Measurements from ENCODE around the gene ATP23. TPM values are rescaled to one million over a fixed set of nuclear protein-coding genes. Genes with fewer than 3 reads are reported as not detected.

Gene ATP23
- total RNA-seq, 1 donor from 2014 or later, result 6.2 TPM

DNA sequence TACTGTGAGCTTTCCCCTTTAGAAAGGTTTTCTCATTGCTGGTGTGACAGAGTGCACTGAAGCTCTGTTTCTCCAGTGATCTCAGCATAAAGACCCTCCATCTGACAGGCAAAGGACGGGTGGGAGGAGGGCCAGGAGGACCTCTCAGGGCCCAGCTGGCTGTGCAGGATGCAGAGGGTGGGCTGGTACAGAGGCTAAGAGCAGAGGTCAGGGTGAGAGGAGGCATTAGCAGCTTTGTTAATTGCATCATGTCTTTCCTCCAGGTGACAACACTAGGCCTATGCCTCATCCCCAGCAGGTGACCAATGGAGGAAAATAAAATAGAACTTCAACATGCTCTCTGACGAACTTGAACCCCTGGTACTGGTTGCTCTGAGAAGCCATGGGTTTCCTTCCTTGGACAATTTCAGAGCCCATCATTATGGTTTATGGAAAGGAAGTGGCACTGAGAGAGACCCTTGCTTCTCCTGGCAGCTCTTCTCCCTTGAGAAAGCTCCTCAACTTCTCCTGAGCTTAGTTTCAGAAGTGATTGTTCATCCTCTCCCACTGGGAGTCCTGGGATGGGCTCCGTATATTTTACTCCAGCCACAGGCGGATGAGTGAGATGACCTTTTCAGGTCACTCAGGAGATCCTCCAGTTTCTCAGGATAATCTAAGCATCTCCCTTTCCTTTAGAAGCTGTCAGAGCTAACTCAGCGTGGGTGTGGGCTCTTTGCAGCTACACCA lies 45.8 kb upstream of the ATP23 start:
- H3K9me3 ChIP-seq, result no peaks in the 10 kb centered on the region
- TF ChIP-seq, protein P1, sequence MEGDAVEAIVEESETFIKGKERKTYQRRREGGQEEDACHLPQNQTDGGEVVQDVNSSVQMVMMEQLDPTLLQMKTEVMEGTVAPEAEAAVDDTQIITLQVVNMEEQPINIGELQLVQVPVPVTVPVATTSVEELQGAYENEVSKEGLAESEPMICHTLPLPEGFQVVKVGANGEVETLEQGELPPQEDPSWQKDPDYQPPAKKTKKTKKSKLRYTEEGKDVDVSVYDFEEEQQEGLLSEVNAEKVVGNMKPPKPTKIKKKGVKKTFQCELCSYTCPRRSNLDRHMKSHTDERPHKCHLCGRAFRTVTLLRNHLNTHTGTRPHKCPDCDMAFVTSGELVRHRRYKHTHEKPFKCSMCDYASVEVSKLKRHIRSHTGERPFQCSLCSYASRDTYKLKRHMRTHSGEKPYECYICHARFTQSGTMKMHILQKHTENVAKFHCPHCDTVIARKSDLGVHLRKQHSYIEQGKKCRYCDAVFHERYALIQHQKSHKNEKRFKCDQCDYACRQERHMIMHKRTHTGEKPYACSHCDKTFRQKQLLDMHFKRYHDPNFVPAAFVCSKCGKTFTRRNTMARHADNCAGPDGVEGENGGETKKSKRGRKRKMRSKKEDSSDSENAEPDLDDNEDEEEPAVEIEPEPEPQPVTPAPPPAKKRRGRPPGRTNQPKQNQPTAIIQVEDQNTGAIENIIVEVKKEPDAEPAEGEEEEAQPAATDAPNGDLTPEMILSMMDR (IDR thresholded peaks at IDR 0.05), result no peak
- peak overlapping the region; percentile 99 for H3K27ac ChIP-seq
- ATAC-seq, result no peak
- DNase-seq, result no peak
- H3K36me3 ChIP-seq, result no peaks in the 10 kb centered on the region
- H3K27me3 ChIP-seq, result no peaks in the 10 kb centered on the region
- peaks cover 83% of the 10 kb centered on the region for H3K4me1 ChIP-seq
- intact Hi-C loops (cut with DNase I), result loop anchor here (5.0 kb wide), 1 partner anchor 58 kb away; no protein-coding TSS in a partner anchor
- H3K4me3 ChIP-seq, result peak overlapping the region; percentile 60

DNA sequence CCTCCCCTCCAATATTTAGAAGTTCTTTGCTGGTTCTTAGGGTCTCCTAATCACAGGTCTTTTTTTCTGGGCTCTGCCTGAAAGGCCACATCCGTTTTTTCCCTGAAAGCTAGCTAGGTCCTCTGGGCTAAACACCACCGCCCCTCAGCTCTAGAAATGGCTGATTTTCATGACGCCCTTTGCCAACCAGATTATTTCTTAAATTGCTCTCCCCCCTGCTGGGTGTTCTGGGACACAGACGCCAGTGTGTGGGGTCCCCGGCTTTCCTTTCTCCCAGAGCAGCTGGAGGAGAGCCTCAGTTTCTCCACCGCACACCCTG lies 45.3 kb upstream of the ATP23 start:
- Histone ChIP-seq H3K4me1 (peaks cover 77% of the 10 kb centered on the region), H3K27me3 (no peaks in the 10 kb centered on the region), H3K9me3 (no peaks in the 10 kb centered on the region), H3K27ac (peak overlapping the region; percentile 99), H3K36me3 (no peaks in the 10 kb centered on the region), H3K4me3 (peak overlapping the region; percentile 60)
- intact Hi-C loops (cut with DNase I), result loop anchor here (5.0 kb wide), 1 partner anchor 59 kb away; no protein-coding TSS in a partner anchor
- DNase-seq (no peak), ATAC-seq (no peak)
- TF ChIP-seq, protein P1 (IDR thresholded peaks at IDR 0.05), result no peak

DNA sequence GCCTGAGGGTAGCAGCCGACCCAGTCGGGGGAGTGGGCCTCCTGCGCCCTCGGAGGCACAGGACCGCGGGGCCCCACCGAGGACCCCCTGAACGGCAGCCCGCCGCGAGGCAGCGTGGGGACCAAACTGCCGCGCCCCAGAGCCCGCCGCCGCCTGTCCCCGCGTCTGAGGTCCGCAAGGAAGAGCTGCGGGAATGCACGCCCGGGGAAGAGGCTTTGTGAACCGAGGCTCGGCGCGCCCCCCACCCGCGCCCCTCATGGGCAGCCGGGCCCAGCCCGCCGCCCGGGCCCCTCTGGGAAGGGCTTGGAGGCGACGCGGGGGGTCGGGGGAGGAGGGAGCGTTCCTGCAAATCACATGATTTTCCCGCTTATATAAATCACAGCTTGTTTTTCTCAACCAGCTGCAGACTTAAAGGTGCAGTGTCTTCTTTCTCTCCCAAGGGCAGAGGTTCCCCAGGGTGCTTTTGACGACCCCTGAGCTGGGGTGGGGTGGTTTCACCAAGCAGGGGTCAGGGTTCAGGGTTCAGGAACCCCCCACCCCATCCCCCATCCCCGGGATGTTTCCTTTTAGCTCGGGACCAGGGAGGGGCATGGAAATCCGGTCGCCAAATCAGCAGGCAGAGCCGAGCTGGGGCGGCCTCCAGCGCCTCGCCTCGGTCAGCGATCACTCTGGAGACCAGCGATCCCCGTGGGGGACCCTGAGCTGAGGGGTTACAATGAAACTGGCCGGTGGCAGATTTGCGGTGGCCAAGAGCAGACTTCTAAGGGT lies 44.7 kb upstream of the ATP23 start:
- intact Hi-C loops (cut with DNase I), result loop anchor here (5.0 kb wide), 1 partner anchor 59 kb away; no protein-coding TSS in a partner anchor
- Histone ChIP-seq H3K27me3 (no peaks in the 10 kb centered on the region), H3K36me3 (no peaks in the 10 kb centered on the region), H3K4me1 (peaks cover 72% of the 10 kb centered on the region), H3K9me3 (no peaks in the 10 kb centered on the region), H3K27ac (peak overlapping the region; percentile 99), H3K4me3 (peak overlapping the region; percentile 60)
- TF ChIP-seq, protein P1 (IDR thresholded peaks at IDR 0.05), result peak; percentile 37
- ATAC-seq, result peak; percentile 70
- peak; percentile 88 for DNase-seq

DNA sequence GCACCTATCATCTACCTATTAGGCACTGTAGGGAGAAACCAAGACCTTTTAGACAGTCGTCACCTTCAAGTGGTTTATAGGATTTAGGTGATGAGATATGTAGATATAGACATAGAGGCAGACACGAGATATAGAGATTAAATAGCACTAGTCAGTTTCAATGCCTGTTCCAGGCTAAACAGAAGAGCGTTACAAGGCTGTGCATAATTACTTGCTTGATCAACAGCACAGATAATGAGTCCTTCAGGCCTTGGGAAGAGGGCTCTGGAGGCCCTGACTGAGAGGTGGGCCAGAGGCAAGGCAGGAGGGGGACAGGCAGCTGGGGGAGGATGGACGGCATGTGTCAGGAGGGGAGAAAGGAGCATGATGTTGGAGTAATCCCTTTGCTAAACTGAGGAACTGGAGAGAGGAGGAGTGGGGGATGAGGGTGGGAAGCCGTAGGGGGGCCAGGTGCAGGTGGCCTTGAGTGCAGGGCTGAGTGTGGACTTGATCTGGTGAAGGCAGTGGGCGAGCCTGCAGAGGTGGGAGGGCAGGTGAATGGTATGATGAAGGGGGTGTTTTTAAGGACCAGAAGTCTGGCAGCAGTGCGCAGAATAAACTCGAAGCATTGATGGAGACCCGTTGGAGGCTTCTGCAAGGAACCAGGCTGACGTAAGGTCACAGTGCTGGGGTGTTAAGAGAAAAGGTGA lies 43.9 kb upstream of the ATP23 start:
- no peaks in the 10 kb centered on the region for H3K9me3 ChIP-seq
- H3K36me3 ChIP-seq, result no peaks in the 10 kb centered on the region
- peak overlapping the region; percentile 60 for H3K4me3 ChIP-seq
- intact Hi-C loops (cut with DNase I), result loop anchor here (5.0 kb wide), 1 partner anchor 60 kb away; no protein-coding TSS in a partner anchor
- H3K4me1 ChIP-seq, result peaks cover 67% of the 10 kb centered on the region
- peak overlapping the region; percentile 99 for H3K27ac ChIP-seq
- TF ChIP-seq, protein P1 (IDR thresholded peaks at IDR 0.05), result no peak
- H3K27me3 ChIP-seq, result no peaks in the 10 kb centered on the region
- ATAC-seq (no peak), DNase-seq (no peak)

GRCh38 chr12:57898308-57898970 lies 42.9 kb upstream of the ATP23 start:
- peak overlapping the region; percentile 99 for H3K27ac ChIP-seq
- ATAC-seq, result no peak
- TF ChIP-seq, protein P1 (IDR thresholded peaks at IDR 0.05), result no peak
- no peak overlapping the region for H3K4me3 ChIP-seq
- DNase-seq, result no peak
- H3K27me3 ChIP-seq, result no peaks in the 10 kb centered on the region
- H3K36me3 ChIP-seq, result no peaks in the 10 kb centered on the region
- H3K4me1 ChIP-seq, result peaks cover 57% of the 10 kb centered on the region
- intact Hi-C loops (cut with DNase I), result loop anchor here (5.0 kb wide), 1 partner anchor 61 kb away; no protein-coding TSS in a partner anchor
- H3K9me3 ChIP-seq, result no peaks in the 10 kb centered on the region

Data from upper lobe of right lung (tissue), 1 donor.